Stimulated activated naive CD8-positive, alpha-beta T cell treated with anti-CD3 and anti-CD28 coated beads, Interleukin-15, amount 100 ng/mL, for 72 hours (primary cell): ENCODE measurements around the gene CTDNEP1.

ENCODE experiments used
- ATAC-seq: fragments of 150-1000 bp; cut with Tn5 transposase; 2 replicates; pipeline ENCODE4 v1.10.0; 2021; ENCODE audit warnings: mild to moderate bottlenecking, moderate library complexity
- DNase-seq, 2 donors: peaks; one replicate each; pipeline ENCODE4 v3.0.0; 2021 to 2022
- H3K27ac Mint-ChIP-seq, 2 donors: one replicate each; pipeline ENCODE4 v1.8.0; 2022; ENCODE audit warnings: mild to moderate bottlenecking in 2 of 2, mixed read lengths in 2 of 2, moderate library complexity in 2 of 2
- H3K27me3 Mint-ChIP-seq: one replicate; pipeline ENCODE4 v1.8.0; 2022; ENCODE audit warnings: mixed read lengths
- H3K4me1 Mint-ChIP-seq: one replicate; pipeline ENCODE4 v1.8.0; 2022; ENCODE audit warnings: mild to moderate bottlenecking, mixed read lengths
- H3K4me3 Mint-ChIP-seq, 2 donors: one replicate each; pipeline ENCODE4 v1.8.0; 2022; ENCODE audit warnings: mild to moderate bottlenecking in 2 of 2, mixed read lengths in 2 of 2, moderate library complexity in 1 of 2
- H3K9me3 Mint-ChIP-seq, 2 donors: one replicate each; pipeline ENCODE4 v1.8.0; 2022; ENCODE audit warnings: mixed read lengths in 2 of 2

The CTDNEP1 gene

DNA sequence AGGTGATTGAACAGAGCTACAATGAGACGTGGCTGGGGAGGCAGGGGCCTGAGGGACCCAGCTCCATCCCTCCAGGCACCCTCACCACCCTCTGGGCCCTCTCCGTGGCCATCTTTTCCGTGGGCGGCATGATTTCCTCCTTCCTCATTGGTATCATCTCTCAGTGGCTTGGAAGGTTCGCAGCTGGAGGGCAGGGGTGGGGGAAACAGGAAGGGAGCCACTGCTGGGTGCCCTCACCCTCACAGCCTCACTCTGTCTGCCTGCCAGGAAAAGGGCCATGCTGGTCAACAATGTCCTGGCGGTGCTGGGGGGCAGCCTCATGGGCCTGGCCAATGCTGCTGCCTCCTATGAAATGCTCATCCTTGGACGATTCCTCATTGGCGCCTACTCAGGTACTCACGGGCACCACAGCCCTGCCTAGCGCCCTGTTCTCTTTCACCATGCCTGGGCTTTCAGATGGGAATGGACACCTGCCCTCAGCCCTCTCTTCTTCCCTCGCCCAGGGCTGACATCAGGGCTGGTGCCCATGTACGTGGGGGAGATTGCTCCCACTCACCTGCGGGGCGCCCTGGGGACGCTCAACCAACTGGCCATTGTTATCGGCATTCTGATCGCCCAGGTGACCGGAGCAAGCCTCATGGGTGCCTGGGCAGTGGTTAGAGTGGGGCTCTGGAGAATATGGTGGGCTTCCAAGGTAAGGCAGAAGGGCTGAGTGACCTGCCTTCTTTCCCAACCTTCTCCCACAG, 32.1 kb upstream of the CTDNEP1 start:
- H3K4me1 Mint-ChIP-seq = peaks cover 39% of the 10 kb centered on the region
- DNase-seq (no peak), ATAC-seq (no peak)
- H3K4me3 Mint-ChIP-seq = no peak overlapping the region
- peak overlapping the region in 1 of 2 donors; percentile 27 for H3K27ac Mint-ChIP-seq
- peaks cover 56% of the 10 kb centered on the region for H3K27me3 Mint-ChIP-seq
- no peaks in the 10 kb centered on the region for H3K9me3 Mint-ChIP-seq

- peaks cover 52% of the 10 kb centered on the region for H3K27me3 Mint-ChIP-seq
- H3K27ac Mint-ChIP-seq = no peak overlapping the region
- H3K4me1 Mint-ChIP-seq = peaks cover 39% of the 10 kb centered on the region
- H3K4me3 Mint-ChIP-seq = peak overlapping the region in 1 of 2 donors; percentile 95
- no peak for DNase-seq
- H3K9me3 Mint-ChIP-seq = no peaks in the 10 kb centered on the region
- ATAC-seq = no peak
These were observed 31.3 kb upstream of the CTDNEP1 start for GRCh38 chr17:7282752-7283321.

DNA sequence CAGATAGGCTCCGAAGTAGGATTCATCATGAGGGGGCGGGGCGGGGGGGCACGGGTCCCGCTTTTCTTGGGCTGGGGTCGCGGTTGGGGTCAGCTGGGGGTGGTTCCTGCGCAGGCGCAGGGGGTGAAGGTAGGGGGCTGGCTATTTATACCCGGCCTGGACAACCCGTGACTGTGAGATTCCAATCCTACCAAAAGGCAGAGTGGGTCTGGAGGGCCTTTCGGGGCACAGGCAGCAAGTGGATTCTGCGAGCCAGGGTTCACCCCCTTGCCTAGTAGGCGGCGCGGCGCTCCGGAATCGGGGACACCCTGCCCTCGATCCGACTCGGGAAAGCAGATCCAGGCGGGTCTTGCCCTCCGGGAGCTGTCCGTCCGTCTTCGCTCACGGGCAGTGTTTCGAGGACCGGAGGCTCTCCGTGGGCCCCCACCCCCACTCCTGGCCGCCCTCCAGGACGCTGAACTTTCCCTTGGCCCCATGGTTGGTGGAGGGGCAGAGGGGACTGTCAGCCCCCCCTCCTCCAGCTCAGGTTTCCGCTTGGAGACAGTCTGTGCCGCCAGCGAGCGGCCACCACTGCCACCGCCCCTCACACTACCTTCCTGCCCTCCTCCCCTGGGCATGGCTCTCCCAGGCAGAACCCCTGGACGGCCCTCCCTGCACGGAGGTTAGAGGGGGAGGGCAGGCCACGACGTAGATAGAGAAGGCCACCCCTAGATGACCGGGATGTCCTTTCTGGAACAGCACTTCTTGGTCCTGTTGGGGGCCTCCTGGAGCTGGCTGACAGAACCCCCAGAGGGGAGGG, 30.6 kb upstream of the CTDNEP1 start:
- peaks cover 39% of the 10 kb centered on the region for H3K4me1 Mint-ChIP-seq
- ATAC-seq = no peak
- H3K27ac Mint-ChIP-seq = no peak overlapping the region
- DNase-seq = no peak
- H3K9me3 Mint-ChIP-seq = no peaks in the 10 kb centered on the region
- H3K4me3 Mint-ChIP-seq = peak overlapping the region; percentile 87 to 95
- peaks cover 45% of the 10 kb centered on the region for H3K27me3 Mint-ChIP-seq

DNA sequence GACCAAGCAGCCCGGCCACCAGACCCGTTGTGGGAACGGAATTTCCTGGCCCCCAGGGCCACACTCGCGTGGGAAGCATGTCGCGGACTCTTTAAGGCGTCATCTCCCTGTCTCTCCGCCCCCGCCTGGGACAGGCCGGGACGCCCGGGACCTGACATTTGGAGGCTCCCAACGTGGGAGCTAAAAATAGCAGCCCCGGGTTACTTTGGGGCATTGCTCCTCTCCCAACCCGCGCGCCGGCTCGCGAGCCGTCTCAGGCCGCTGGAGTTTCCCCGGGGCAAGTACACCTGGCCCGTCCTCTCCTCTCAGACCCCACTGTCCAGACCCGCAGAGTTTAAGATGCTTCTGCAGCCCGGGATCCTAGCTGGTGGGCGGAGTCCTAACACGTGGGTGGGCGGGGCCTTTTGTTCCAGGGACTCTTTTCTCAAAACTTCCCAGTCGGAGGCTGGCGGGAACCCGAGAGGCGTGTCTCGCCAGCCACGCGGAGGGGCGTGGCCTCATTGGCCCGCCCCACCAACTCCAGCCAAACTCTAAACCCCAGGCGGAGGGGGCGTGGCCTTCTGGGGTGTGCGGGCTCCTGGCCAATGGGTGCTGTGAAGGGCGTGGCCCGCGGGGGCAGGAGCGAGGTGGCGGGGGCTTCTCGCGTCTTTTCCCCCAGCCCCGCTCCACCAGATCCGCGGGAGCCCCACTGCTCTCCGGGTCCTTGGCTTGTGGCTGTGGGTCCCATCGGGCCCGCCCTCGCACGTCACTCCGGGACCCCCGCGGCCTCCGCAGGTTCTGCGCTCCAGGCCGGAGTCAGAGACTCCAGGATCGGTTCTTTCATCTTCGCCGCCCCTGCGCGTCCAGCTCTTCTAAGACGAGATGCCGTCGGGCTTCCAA, 29.8 kb upstream of the CTDNEP1 start, which contains the start of gene SLC2A4:
SLC2A4 (plus strand) TSS at position 645 of the 879 bp plus-strand sequence; CDS start at position 862, 217 bp downstream.
- peak; percentile 80 to 88 for DNase-seq
- Mint-ChIP-seq H3K4me1 (peaks cover 39% of the 10 kb centered on the region), H3K27me3 (peaks cover 45% of the 10 kb centered on the region), H3K4me3 (peak within 1 kb of the TSS; percentile 87 to 95), H3K27ac (peak within 1 kb of the TSS; percentile 31 to 72), H3K9me3 (no peaks in the 10 kb centered on the region)
- peak; percentile 80 for ATAC-seq

DNA sequence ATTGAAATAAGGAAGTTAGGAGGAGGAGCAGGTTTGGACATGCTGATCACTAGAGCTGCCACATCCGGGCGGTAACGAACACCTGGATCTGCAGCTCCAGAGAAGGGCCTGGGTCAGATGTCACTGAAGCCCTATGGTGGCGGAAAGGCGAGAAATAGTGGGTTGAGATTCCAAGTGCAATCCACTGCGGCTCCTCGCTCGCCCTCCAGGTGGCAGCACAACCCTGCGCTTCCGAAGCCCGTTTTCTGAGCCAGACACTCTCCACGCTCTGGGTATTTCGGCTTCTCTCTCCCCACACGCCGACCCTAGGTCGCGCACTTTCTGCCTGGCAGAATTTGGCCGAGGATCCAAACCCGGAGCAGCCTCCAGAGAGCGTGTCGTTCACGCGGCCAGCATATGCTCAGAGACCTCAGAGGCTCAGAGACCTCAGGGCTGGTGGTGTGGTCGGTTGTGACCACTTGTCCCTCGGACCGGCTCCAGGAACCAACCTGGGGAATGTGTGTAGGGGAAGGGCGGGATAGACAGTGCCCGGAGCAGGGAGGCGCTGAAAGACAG, 29.1 kb upstream of the CTDNEP1 start:
- Mint-ChIP-seq H3K27me3 (peaks cover 45% of the 10 kb centered on the region), H3K9me3 (no peaks in the 10 kb centered on the region), H3K4me1 (peaks cover 39% of the 10 kb centered on the region), H3K4me3 (peak overlapping the region; percentile 87 to 95), H3K27ac (peak overlapping the region; percentile 20 to 72)
- ATAC-seq = peak; percentile 87
- DNase-seq = peak; percentile 68 to 89

DNA sequence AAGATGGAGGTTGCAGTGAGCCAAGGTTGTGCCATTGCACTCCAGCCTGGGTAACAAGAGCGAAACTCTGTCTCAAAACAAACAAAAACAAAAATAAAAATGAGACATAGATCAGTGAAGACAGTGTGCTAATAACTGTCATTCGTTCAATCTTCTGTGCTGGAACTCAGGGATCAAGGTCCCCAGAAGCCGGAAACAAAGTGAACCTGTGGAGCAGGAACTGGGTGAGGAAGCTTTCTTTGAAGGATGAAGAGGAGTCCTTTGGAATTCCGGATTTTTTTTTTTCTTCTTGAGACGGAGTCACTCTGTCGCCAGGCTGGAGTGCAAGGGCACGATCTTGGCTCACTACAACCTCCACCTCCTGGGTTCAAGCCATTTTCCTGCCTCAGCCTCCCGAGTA, 27.9 kb upstream of the CTDNEP1 start:
- H3K27me3 Mint-ChIP-seq = peaks cover 43% of the 10 kb centered on the region
- H3K27ac Mint-ChIP-seq = no peak overlapping the region
- ATAC-seq = no peak
- H3K4me1 Mint-ChIP-seq = peaks cover 39% of the 10 kb centered on the region
- no peaks in the 10 kb centered on the region for H3K9me3 Mint-ChIP-seq
- H3K4me3 Mint-ChIP-seq = no peak overlapping the region
- DNase-seq = no peak

- peaks cover 25% of the 10 kb centered on the region for H3K4me1 Mint-ChIP-seq
- ATAC-seq (no peak), DNase-seq (no peak)
- H3K9me3 Mint-ChIP-seq = no peaks in the 10 kb centered on the region
- peaks cover 26% of the 10 kb centered on the region for H3K27me3 Mint-ChIP-seq
- H3K27ac Mint-ChIP-seq = no peak overlapping the region
- no peak overlapping the region for H3K4me3 Mint-ChIP-seq
These were observed 15.2 kb upstream of the CTDNEP1 start for GRCh38 chr17:7266784-7267183.

DNA sequence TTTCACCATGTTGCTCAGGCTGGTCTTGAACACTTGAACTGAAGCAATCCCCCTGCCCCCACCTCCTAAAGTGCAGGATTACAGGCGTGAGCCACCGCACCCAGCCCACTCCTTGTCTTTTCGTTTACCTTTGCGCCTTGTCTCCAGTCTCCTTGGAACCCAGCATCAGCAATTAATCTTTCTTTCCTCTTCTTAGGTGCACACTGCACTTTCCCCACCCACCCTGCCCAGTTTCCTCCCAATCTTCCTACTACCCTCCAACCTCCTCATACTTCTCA, 12.2 kb upstream of the CTDNEP1 start:
- ATAC-seq = no peak
- no peak for DNase-seq
- Mint-ChIP-seq H3K27ac (no peak overlapping the region), H3K9me3 (no peaks in the 10 kb centered on the region), H3K4me3 (peak overlapping the region; percentile 70 to 84), H3K27me3 (peaks cover 28% of the 10 kb centered on the region), H3K4me1 (peaks cover 50% of the 10 kb centered on the region)

DNA sequence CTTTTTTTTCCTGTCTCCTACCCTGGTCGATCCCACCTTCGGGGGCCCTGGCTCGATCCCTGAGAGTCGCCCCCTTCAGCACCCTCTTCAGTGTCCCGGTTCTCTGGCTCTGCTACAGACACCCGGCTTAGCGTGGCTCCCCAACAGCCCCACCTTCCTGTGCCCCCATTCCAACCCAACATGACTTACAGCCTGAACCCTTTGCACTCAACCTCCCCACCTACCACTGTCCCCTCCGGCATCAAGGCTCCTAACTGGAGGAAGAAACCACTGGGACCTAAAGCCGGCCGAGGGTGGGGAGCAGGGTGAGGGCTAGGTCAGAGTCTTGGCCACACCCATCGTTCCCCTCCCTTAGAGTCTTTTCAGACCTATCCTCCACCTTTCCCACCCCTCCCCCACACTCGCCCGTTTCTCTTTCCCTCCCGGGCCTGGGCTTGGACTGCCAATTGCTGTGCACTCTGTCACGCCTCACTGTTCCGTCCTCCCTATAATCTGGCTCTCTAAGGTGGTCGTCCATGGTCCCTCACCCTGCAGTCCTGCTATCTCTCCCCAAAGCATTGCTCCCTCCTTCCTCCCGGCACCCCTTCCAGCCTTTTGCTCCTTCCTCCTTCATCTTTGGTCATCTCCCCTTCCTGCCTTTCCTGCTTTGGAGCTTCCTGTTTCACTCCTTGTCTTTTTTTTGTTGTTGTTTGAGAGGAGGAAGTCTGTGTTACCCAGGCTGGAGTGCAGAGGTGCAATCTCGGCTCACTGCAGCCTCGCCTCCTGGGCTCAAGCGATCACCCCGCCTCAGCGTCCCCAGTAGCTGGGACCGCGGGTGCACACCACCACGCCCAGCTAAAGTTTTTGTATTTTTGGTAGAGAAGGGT, 11.6 kb upstream of the CTDNEP1 start:
- peaks cover 28% of the 10 kb centered on the region for H3K27me3 Mint-ChIP-seq
- H3K9me3 Mint-ChIP-seq = no peaks in the 10 kb centered on the region
- DNase-seq (no peak), ATAC-seq (no peak)
- peak overlapping the region; percentile 70 to 84 for H3K4me3 Mint-ChIP-seq
- H3K27ac Mint-ChIP-seq = peak overlapping the region; percentile 4 to 54
- H3K4me1 Mint-ChIP-seq = peaks cover 54% of the 10 kb centered on the region

- Mint-ChIP-seq H3K9me3 (no peaks in the 10 kb centered on the region), H3K27ac (peak within 1 kb of the TSS; percentile 64 to 74), H3K4me1 (peaks cover 54% of the 10 kb centered on the region), H3K27me3 (peaks cover 28% of the 10 kb centered on the region), H3K4me3 (peak within 1 kb of the TSS; percentile 83 to 84)
- no peak for DNase-seq
- no peak for ATAC-seq
These were observed 10.8 kb upstream of the CTDNEP1 start, which contains the start of gene CLDN7 for GRCh38 chr17:7262192-7262934. Gene CLDN7 (minus strand): TSS chr17:7262478. CDS start chr17:7262043, 435 bp downstream.

DNA sequence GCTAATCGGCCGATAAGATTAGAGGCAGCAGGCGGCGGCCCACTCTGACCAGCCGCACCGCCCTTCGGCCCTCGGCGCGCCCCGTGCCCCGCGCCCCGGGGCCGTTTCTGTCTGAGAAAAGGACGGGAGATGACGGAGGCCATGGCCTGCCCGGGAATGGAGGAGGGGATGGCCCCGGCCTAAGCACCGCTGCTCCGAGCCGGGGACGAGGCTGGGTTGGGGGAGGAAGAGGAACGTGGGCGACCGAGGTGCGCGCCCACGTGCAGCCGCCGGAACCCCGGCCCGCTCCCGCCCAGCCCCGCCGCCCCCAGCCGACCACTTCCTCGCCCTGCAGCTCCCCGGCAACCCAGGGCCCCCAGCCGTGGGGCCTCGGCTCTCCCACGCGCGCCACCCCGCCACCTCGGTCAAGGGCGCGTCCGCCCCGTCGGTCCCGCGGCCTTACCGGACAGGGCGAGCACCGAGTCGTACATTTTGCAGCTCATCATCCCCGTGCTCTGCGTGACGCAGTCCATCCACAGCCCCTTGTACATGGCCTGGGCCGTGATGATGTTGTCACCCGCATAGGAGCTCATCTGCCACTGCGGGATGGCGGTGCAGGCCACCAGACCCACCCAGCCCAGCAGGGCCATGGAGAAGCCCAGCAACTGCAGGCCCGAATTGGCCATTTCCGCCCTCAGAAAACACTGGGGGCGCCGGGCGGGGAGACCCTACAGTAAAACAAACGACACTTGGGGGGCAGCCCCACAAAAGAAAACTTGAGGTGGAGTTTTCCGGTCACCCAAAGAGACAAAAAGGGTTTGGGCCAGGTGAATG, 10.1 kb upstream of the CTDNEP1 start:
- ATAC-seq (peak; percentile 78), DNase-seq (peak in 1 of 2 donors; percentile 55)
- Mint-ChIP-seq H3K9me3 (no peaks in the 10 kb centered on the region), H3K4me1 (peaks cover 54% of the 10 kb centered on the region), H3K27ac (peak overlapping the region; percentile 64 to 91), H3K27me3 (peaks cover 28% of the 10 kb centered on the region), H3K4me3 (peak overlapping the region; percentile 82 to 83)

DNA sequence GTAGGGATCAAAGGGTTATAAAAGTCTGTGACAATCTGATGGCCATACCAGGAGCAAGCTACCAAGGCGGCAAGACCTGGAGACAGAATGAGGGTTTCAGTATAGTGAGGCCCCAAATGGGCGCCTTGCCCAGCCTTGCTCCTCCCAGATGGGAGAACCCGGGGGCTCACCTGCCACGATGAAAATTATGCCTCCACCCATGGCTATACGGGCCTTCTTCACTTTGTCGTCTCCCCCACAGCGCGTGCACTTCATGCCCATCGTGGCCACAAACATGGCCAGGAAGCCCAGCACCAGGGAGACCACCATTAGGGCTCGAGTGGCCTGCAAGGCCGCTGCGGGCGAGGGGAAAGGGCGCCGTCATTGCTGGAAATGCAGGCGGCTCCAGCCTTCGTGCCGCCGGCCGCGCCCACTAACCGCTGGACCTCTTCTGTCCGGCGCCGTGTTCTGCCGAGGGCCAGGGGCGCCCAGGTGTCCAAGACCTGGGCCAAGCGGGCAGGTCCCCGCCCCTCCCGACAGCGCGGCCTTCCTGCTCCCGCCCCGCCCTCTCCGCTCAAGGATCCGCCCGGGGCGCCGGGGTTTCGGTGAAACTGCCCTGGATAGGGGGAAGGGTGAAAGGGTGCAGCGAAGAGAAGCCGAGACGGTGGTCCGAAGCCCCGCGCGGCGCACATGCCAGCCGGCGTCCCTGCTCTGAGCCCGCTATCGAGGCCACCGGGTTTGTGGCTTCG, 9.3 kb upstream of the CTDNEP1 start:
- peak in 1 of 2 donors; percentile 62 for DNase-seq
- peak overlapping the region; percentile 64 to 91 for H3K27ac Mint-ChIP-seq

More for the DNA sequence above, 9.3 kb upstream of the CTDNEP1 start:
- H3K27me3 Mint-ChIP-seq = peaks cover 28% of the 10 kb centered on the region
- H3K4me1 Mint-ChIP-seq = peaks cover 54% of the 10 kb centered on the region
- peak overlapping the region; percentile 76 to 80 for H3K4me3 Mint-ChIP-seq
- H3K9me3 Mint-ChIP-seq = no peaks in the 10 kb centered on the region
- peak; percentile 77 for ATAC-seq
